Skeletal muscle satellite cell (primary cell): ENCODE measurements around the gene ELMOD2. TPM values are rescaled to one million over a fixed set of nuclear protein-coding genes. Genes with fewer than 3 reads are reported as not detected.
A peak's percentile ranks its signal among the peaks of the same experiment; 100 is the strongest.
"Not testable (repeated sequence)": the region's sequence is repeated elsewhere in the genome, so short reads cannot be mapped to it uniquely, and the experiment has no call there.

Experiments
- H3K27me3 ChIP-seq: 2 replicates; pipeline ENCODE4 v1.7.0; 2013; ENCODE audit warnings: low read length; ENCODE audit not compliant: control insufficient read depth, insufficient read depth
- H3K36me3 ChIP-seq: 2 replicates; pipeline ENCODE4 v1.7.0; 2013; ENCODE audit warnings: mild to moderate bottlenecking, control low read depth, low read length; ENCODE audit not compliant: insufficient read depth
- H3K4me1 ChIP-seq: 2 replicates; pipeline ENCODE4 v1.7.0; 2013; ENCODE audit warnings: low read length; ENCODE audit not compliant: control insufficient read depth, insufficient read depth
- H3K4me2 ChIP-seq: 2 replicates; pipeline ENCODE4 v1.7.0; 2013; ENCODE audit warnings: mild to moderate bottlenecking, low read length
- H3K4me3 ChIP-seq: 2 replicates; pipeline ENCODE4 v1.7.0; 2013; ENCODE audit warnings: low read length
- H3K9ac ChIP-seq: 2 replicates; pipeline ENCODE4 v1.7.0; 2013; ENCODE audit warnings: mild to moderate bottlenecking, low read depth, low read length, moderate library complexity
- H3K9me3 ChIP-seq: replicated peaks from 2 replicates; pipeline ENCODE4 v1.7.0; 2013; ENCODE audit warnings: mild to moderate bottlenecking, control low read depth, low read length
- total RNA-seq: library from RNA; depleted of rRNA; stranded (reverse); fragments of >200 nt; gene quantifications from 2 replicates; pipeline ENCODE4 v1.2.3, GENCODE V29; 2012; rRNA removed

The ELMOD2 gene
- total RNA-seq: 27.1 and 27.7 TPM in 2 replicates

- peaks cover 12% of the 10 kb centered on the region for H3K4me1 ChIP-seq
- H3K4me2 ChIP-seq: peak within 1 kb of the TSS; percentile 82
- H3K27me3 ChIP-seq: no peaks in the 10 kb centered on the region
- peak within 1 kb of the TSS; percentile 95 for H3K9ac ChIP-seq
- peak within 1 kb of the TSS; percentile 96 for H3K4me3 ChIP-seq
- H3K36me3 ChIP-seq: peaks cover 7% of the 10 kb centered on the region
- no peaks in the 10 kb centered on the region for H3K9me3 ChIP-seq
These were observed at the start of gene ELMOD2 for GRCh38 chr4:140523857-140524742. Gene ELMOD2 (plus strand): TSS chr4:140524168. CDS start chr4:140525429, 1,261 bp downstream.

GRCh38 chr4:140483445-140483844 lies 40.5 kb upstream of the ELMOD2 start:
- H3K36me3 ChIP-seq: no peaks in the 10 kb centered on the region
- peaks cover 14% of the 10 kb centered on the region for H3K27me3 ChIP-seq
- no peaks in the 10 kb centered on the region for H3K4me1 ChIP-seq
- H3K4me3 ChIP-seq: no peak overlapping the region
- H3K9ac ChIP-seq: no peak overlapping the region
- no peak overlapping the region for H3K4me2 ChIP-seq
- H3K9me3 ChIP-seq: no peaks in the 10 kb centered on the region

- H3K9me3 ChIP-seq: no peaks in the 10 kb centered on the region
- no peak overlapping the region for H3K9ac ChIP-seq
- H3K4me1 ChIP-seq: no peaks in the 10 kb centered on the region
- H3K36me3 ChIP-seq: no peaks in the 10 kb centered on the region
- H3K4me3 ChIP-seq: no peak overlapping the region
- H3K4me2 ChIP-seq: no peak overlapping the region
- peaks cover 22% of the 10 kb centered on the region for H3K27me3 ChIP-seq
These were observed 38.0 kb upstream of the ELMOD2 start for GRCh38 chr4:140485939-140486338.

- Histone ChIP-seq H3K4me1 (no peaks in the 10 kb centered on the region), H3K4me2 (peak overlapping the region; percentile 64), H3K9me3 (no peaks in the 10 kb centered on the region), H3K27me3 (peaks cover 88% of the 10 kb centered on the region), H3K9ac (no peak overlapping the region), H3K4me3 (no peak overlapping the region), H3K36me3 (no peaks in the 10 kb centered on the region)
These were observed 26.6 kb upstream of the ELMOD2 start for GRCh38 chr4:140497405-140497746.

- H3K4me3 ChIP-seq: no peak within 1 kb of the TSS
These were observed 26.0 kb upstream of the ELMOD2 start, which contains the start of gene MGAT4D for GRCh38 chr4:140497747-140498636. Gene MGAT4D (minus strand): TSS chr4:140498293. CDS start chr4:140498222, 71 bp downstream.

GRCh38 chr4:140499391-140499790 lies 24.6 kb upstream of the ELMOD2 start:
- Histone ChIP-seq H3K27me3 (peaks cover 84% of the 10 kb centered on the region), H3K9ac (no peak overlapping the region)

More at GRCh38 chr4:140497747-140498636, 26.0 kb upstream of the ELMOD2 start, which contains the start of gene MGAT4D:
- Histone ChIP-seq H3K36me3 (no peaks in the 10 kb centered on the region), H3K4me2 (peak within 1 kb of the TSS; percentile 64), H3K9ac (no peak within 1 kb of the TSS), H3K9me3 (no peaks in the 10 kb centered on the region), H3K27me3 (peaks cover 89% of the 10 kb centered on the region), H3K4me1 (no peaks in the 10 kb centered on the region)

GRCh38 chr4:140504261-140504660 lies 19.7 kb upstream of the ELMOD2 start:
- peaks cover 59% of the 10 kb centered on the region for H3K27me3 ChIP-seq
- no peaks in the 10 kb centered on the region for H3K36me3 ChIP-seq
- H3K4me3 ChIP-seq: no peak overlapping the region
- H3K9ac ChIP-seq: no peak overlapping the region
- no peaks in the 10 kb centered on the region for H3K9me3 ChIP-seq
- H3K4me1 ChIP-seq: no peaks in the 10 kb centered on the region
- H3K4me2 ChIP-seq: no peak overlapping the region

More at GRCh38 chr4:140499391-140499790, 24.6 kb upstream of the ELMOD2 start:
- H3K36me3 ChIP-seq: no peaks in the 10 kb centered on the region
- no peak overlapping the region for H3K4me2 ChIP-seq
- no peak overlapping the region for H3K4me3 ChIP-seq
- no peaks in the 10 kb centered on the region for H3K9me3 ChIP-seq
- H3K4me1 ChIP-seq: no peaks in the 10 kb centered on the region

- not testable (repeated sequence) for H3K4me3 ChIP-seq, H3K4me2 ChIP-seq, H3K4me1 ChIP-seq, H3K9me3 ChIP-seq, H3K9ac ChIP-seq, H3K36me3 ChIP-seq
- H3K27me3 ChIP-seq: peaks cover 21% of the 10 kb centered on the region
These were observed 10.2 kb upstream of the ELMOD2 start for GRCh38 chr4:140513765-140514164.

GRCh38 chr4:140515423-140515822 lies 8.5 kb upstream of the ELMOD2 start:
- H3K9me3 ChIP-seq: no peaks in the 10 kb centered on the region
- no peak overlapping the region for H3K4me2 ChIP-seq
- peaks cover 21% of the 10 kb centered on the region for H3K27me3 ChIP-seq
- H3K4me3 ChIP-seq: no peak overlapping the region
- H3K36me3 ChIP-seq: no peaks in the 10 kb centered on the region
- no peaks in the 10 kb centered on the region for H3K4me1 ChIP-seq
- no peak overlapping the region for H3K9ac ChIP-seq

- Histone ChIP-seq H3K27me3 (no peaks in the 10 kb centered on the region), H3K4me2 (peak overlapping the region; percentile 82), H3K36me3 (peaks cover 7% of the 10 kb centered on the region), H3K9ac (no peak overlapping the region), H3K4me3 (peak overlapping the region; percentile 96), H3K9me3 (no peaks in the 10 kb centered on the region), H3K4me1 (peaks cover 12% of the 10 kb centered on the region)
These were observed 555 bp upstream of the ELMOD2 start for GRCh38 chr4:140523370-140523856.

GRCh38 chr4:140529434-140529833 lies 5.5 kb downstream of the ELMOD2 start:
- H3K4me2 ChIP-seq: no peak overlapping the region
- H3K9me3 ChIP-seq: no peaks in the 10 kb centered on the region
- H3K27me3 ChIP-seq: no peaks in the 10 kb centered on the region
- no peak overlapping the region for H3K9ac ChIP-seq
- H3K36me3 ChIP-seq: peaks cover 7% of the 10 kb centered on the region
- peaks cover 12% of the 10 kb centered on the region for H3K4me1 ChIP-seq
- no peak overlapping the region for H3K4me3 ChIP-seq
